NT2/D1 (cell line): Measurements from ENCODE around the gene SLC9A8.

Experiments used
- YY1 ChIP-seq: IDR thresholded peaks from 2 replicates; pipeline ENCODE4 v1.6.1; 2011; ENCODE audit not compliant: insufficient read length, insufficient read depth
- ZNF274 ChIP-seq: IDR thresholded peaks from 2 replicates; pipeline ENCODE4 v1.6.1; 2011; ENCODE audit warnings: mild to moderate bottlenecking, low read depth, low read length

- TF ChIP-seq YY1 (no peak), ZNF274 (no peak)
These were observed 45.6 kb upstream of the SLC9A8 start for GRCh38 chr20:49766979-49767521.
